GM23338 (cell line): Measurements from ENCODE around the gene SMTN. TPM values are rescaled to one million over a fixed set of nuclear protein-coding genes. Genes with fewer than 3 reads are reported as not detected.

Experiments used
- ATAC-seq: fragments of 200-7000 bp; cut with Tn5 transposase; 3 replicates; pipeline ENCODE4 v1.9.1; 2020
- DNase-seq: peaks from one replicate; pipeline ENCODE4 v3.0.0-alpha.2; 2015; ENCODE audit warnings: low spot score
- H2AFZ ChIP-seq: fragments of 200-600 bp; sonication (generic); 2 replicates; pipeline ENCODE4 v1.8.0; 2016; ENCODE audit warnings: antibody characterized with exemption, mild to moderate bottlenecking, moderate library complexity
- H3F3A ChIP-seq: fragments of 200-600 bp; sonication (generic); replicated peaks from 2 replicates; pipeline ENCODE4 v1.8.0; 2017; ENCODE audit warnings: antibody characterized with exemption, mixed run types, low read depth
- H3K27ac ChIP-seq: fragments of 200-600 bp; sonication (generic); 2 replicates; pipeline ENCODE4 v1.6.1; 2016; ENCODE audit warnings: low read depth
- H3K27me3 ChIP-seq: fragments of 200-600 bp; sonication (generic); 2 replicates; pipeline ENCODE4 v1.8.0; 2016; ENCODE audit warnings: mild to moderate bottlenecking, mixed run types, moderate library complexity; ENCODE audit not compliant: insufficient read depth
- H3K36me3 ChIP-seq: fragments of 200-600 bp; sonication (generic); 2 replicates; pipeline ENCODE4 v1.8.0; 2016; ENCODE audit warnings: mild to moderate bottlenecking; ENCODE audit not compliant: insufficient read depth
- H3K4me1 ChIP-seq: fragments of 200-600 bp; sonication (generic); 2 replicates; pipeline ENCODE4 v1.8.0; 2016; ENCODE audit warnings: mild to moderate bottlenecking, moderate library complexity; ENCODE audit not compliant: insufficient read depth
- H3K4me2 ChIP-seq: fragments of 200-600 bp; sonication (generic); 2 replicates; pipeline ENCODE4 v1.7.1; 2017; ENCODE audit warnings: mixed run types
- H3K4me3 ChIP-seq: fragments of 200-600 bp; sonication (generic); 2 replicates; pipeline ENCODE4 v1.6.1; 2016; ENCODE audit warnings: mixed run types
- H3K79me2 ChIP-seq: fragments of 200-600 bp; sonication (generic); replicated peaks from 2 replicates; pipeline ENCODE4 v1.8.0; 2017; ENCODE audit warnings: mild to moderate bottlenecking; ENCODE audit not compliant: insufficient read depth
- H3K9me2 ChIP-seq: fragments of 200-600 bp; sonication (generic); 2 replicates; pipeline ENCODE4 v1.8.0; 2017; ENCODE audit not compliant: insufficient read depth
- H4K20me1 ChIP-seq: fragments of 200-600 bp; sonication (generic); replicated peaks from 2 replicates; pipeline ENCODE4 v1.8.0; 2017; ENCODE audit warnings: mild to moderate bottlenecking; ENCODE audit not compliant: insufficient read depth
- H3K27ac Mint-ChIP-seq: 2 replicates; pipeline ENCODE4 v1.8.0; 2020; ENCODE audit warnings: inconsistent platforms, mild to moderate bottlenecking, moderate library complexity, mixed read lengths
- H3K27me3 Mint-ChIP-seq: 3 replicates; pipeline ENCODE4 v1.8.0; 2022; ENCODE audit warnings: low read depth, mild to moderate bottlenecking, moderate library complexity, mixed read lengths, inconsistent platforms; ENCODE audit not compliant: insufficient read depth, poor library complexity
- H3K36me3 Mint-ChIP-seq: 3 replicates; pipeline ENCODE4 v1.8.0; 2021; ENCODE audit warnings: low read depth, mild to moderate bottlenecking, inconsistent platforms, moderate library complexity, mixed read lengths
- H3K4me1 Mint-ChIP-seq: 3 replicates; pipeline ENCODE4 v1.8.0; 2020; ENCODE audit warnings: mild to moderate bottlenecking, inconsistent platforms, mixed read lengths
- H3K4me3 Mint-ChIP-seq: 3 replicates; pipeline ENCODE4 v1.8.0; 2021; ENCODE audit warnings: moderate library complexity, mild to moderate bottlenecking, inconsistent platforms, mixed read lengths
- H3K9me3 Mint-ChIP-seq: 3 replicates; pipeline ENCODE4 v1.8.0; 2020; ENCODE audit warnings: moderate library complexity, mild to moderate bottlenecking, inconsistent platforms, mixed read lengths
- CREB1 ChIP-seq: fragments of 250-450 bp; sonication (Bioruptor Pico); IDR thresholded peaks from 2 replicates; pipeline ENCODE4 v1.5.0; 2020; ENCODE audit warnings: low read depth, mild to moderate bottlenecking, moderate library complexity
- CTCF ChIP-seq, 2 experiments: fragments of 200-600 bp in 1 of 2; sonication (generic) in 1 of 2; conservative IDR thresholded peaks; 2 replicates each; pipeline versions ENCODE4 v1.5.1 to v1.6.1; 2016 to 2017; ENCODE audit warnings: antibody characterized with exemption in 2 of 2, low read depth in 2 of 2, mild to moderate bottlenecking in 2 of 2, moderate library complexity in 1 of 2
- ETS1 ChIP-seq: IDR thresholded peaks from 2 replicates; pipeline ENCODE4 v1.6.1; 2016; ENCODE audit warnings: antibody characterized with exemption
- EZH2 ChIP-seq: fragments of 200-600 bp; sonication (generic); IDR thresholded peaks from one replicate; pipeline ENCODE4 v1.8.0; 2017; ENCODE audit warnings: antibody characterized with exemption, mild to moderate bottlenecking, low read depth; ENCODE audit not compliant: unreplicated experiment
- EZH2phosphoT487 ChIP-seq: fragments of 200-600 bp; sonication (generic); IDR thresholded peaks from one replicate; pipeline ENCODE4 v1.8.1; 2018; ENCODE audit warnings: antibody characterized with exemption; ENCODE audit not compliant: unreplicated experiment
- POLR2AphosphoS5 ChIP-seq: IDR thresholded peaks from 2 replicates; pipeline ENCODE4 v1.6.1; 2016; ENCODE audit warnings: antibody characterized with exemption, low read depth
- ZNF462 ChIP-seq: fragments of 250-450 bp; sonication (Bioruptor Pico); IDR thresholded peaks from 2 replicates; pipeline ENCODE4 v1.5.0; 2020; ENCODE audit warnings: mild to moderate bottlenecking, moderate library complexity
- polyA plus RNA-seq: library from polyadenylated mRNA; unstranded; fragments of >200 nt; fragmentation: Nextera tagmentation; extraction: Ambion mirVana; gene quantifications from 2 replicates; pipeline ENCODE4 v1.2.1, GENCODE V29; 2016
- total RNA-seq: library from RNA; depleted of rRNA; stranded (reverse); fragments of >200 nt; shearing (Covaris generic); gene quantifications from 2 replicates; pipeline ENCODE4 v1.2.3, GENCODE V29; 2014

Gene SMTN
- total and polyA plus RNA-seq, 2 experiments from 2014 or later = 27.4 to 32.2 TPM

- Mint-ChIP-seq H3K4me1 (peaks cover 14% of the 10 kb centered on the region), H3K27me3 (peaks cover 13% of the 10 kb centered on the region), H3K4me3 (no peak overlapping the region; the same call in 2 of the 3 replicates), H3K9me3 (no peaks in the 10 kb centered on the region), H3K36me3 (no peaks in the 10 kb centered on the region; the same call in 2 of the 3 replicates), H3K27ac (no peak overlapping the region)
- H2AFZ ChIP-seq = no peak overlapping the region
- no peak for DNase-seq
- no peak overlapping the region for H3K4me3 ChIP-seq
- no peaks in the 10 kb centered on the region for H4K20me1 ChIP-seq
- H3K79me2 ChIP-seq = no peaks in the 10 kb centered on the region
- H3K4me1 ChIP-seq = peaks cover 13% of the 10 kb centered on the region
- H3K9me2 ChIP-seq = no peaks in the 10 kb centered on the region
- no peak overlapping the region for H3K4me2 ChIP-seq
- no peak overlapping the region for H3K27ac ChIP-seq
- H3K36me3 ChIP-seq = no peaks in the 10 kb centered on the region
- ATAC-seq = no peak
- 0 out of 2 replicates have a peak, but pooled peaks cover 6% of the 10 kb centered on the region for H3F3A ChIP-seq
- no peaks in the 10 kb centered on the region for H3K27me3 ChIP-seq
- TF ChIP-seq POLR2AphosphoS5 = no peak
- TF ChIP-seq ETS1 = no peak
- TF ChIP-seq ZNF462 (CRISPR knock-in tag) = no peak
- no peak for TF ChIP-seq EZH2phosphoT487
- TF ChIP-seq CTCF (conservative IDR thresholded peaks at IDR 0.05; ENCODE audit: low read depth in 2 of 2) = no peak
- no peak for TF ChIP-seq EZH2
- no peak for TF ChIP-seq CREB1
Observed at GRCh38 chr22:31095637-31096249, 14.6 kb downstream of the SMTN start.
